ENCODE data around the gene GSG1.

The GSG1 gene

DNA sequence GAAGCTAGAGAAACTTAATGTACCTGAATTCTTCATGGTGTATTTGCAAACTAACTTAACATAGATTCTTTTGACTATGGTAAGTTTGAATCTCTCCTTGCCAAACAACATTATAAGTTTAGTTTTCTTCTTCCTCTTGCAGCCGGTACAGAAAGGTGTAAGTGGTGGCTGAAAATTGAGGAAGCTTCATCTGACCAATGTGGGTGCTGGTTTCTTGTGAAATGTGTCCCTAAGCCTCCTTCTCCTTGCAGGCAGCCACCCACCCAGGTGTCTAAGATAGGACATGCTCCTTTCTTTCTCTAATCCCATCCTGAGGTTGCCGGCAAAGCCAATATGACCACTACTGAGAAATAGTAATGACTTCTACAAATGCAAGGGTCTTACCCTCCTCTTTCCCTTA lies 20.6 kb downstream of the GSG1 start:
- TF ChIP-seq Cebpa-rat (IDR thresholded peaks at IDR 0.05): no peak
- H3K4me1 ChIP-seq: peaks cover 13% of the 10 kb centered on the region
- H3K27ac ChIP-seq: no peak overlapping the region
- no peaks in the 10 kb centered on the region for H3K27me3 ChIP-seq
- no peaks in the 10 kb centered on the region for H4K20me1 ChIP-seq
- H3K36me3 ChIP-seq: peaks cover 47% of the 10 kb centered on the region
- H3K4me2 ChIP-seq: no peak overlapping the region
- no peak overlapping the region for H3K4me3 ChIP-seq
- H3K9me3 ChIP-seq: peaks cover 20% of the 10 kb centered on the region; the same call in 1 of the 2 replicates
- no peak overlapping the region for H3K9ac ChIP-seq

GRCh38 chr12:13080266-13080665 lies 23.2 kb downstream of the GSG1 start:
- Histone ChIP-seq H3K9me3 (peaks cover 20% of the 10 kb centered on the region; the same call in 1 of the 2 replicates), H3K9ac (no peak overlapping the region), H3K27me3 (no peaks in the 10 kb centered on the region), H3K4me2 (no peak overlapping the region), H3K4me1 (no peaks in the 10 kb centered on the region), H3K36me3 (peaks cover 60% of the 10 kb centered on the region), H3K27ac (no peak overlapping the region), H3K4me3 (no peak overlapping the region), H4K20me1 (no peaks in the 10 kb centered on the region)
- no peak for TF ChIP-seq Cebpa-rat (IDR thresholded peaks at IDR 0.05)

GRCh38 chr12:13079440-13079906 lies 24.0 kb downstream of the GSG1 start:
- Histone ChIP-seq H3K36me3 (peaks cover 56% of the 10 kb centered on the region), H3K4me3 (no peak overlapping the region), H3K27me3 (no peaks in the 10 kb centered on the region), H3K9me3 (peaks cover 12% of the 10 kb centered on the region; the same call in 1 of the 2 replicates), H4K20me1 (no peaks in the 10 kb centered on the region), H3K4me1 (no peaks in the 10 kb centered on the region), H3K9ac (no peak overlapping the region), H3K27ac (no peak overlapping the region), H3K4me2 (no peak overlapping the region)
- TF ChIP-seq Cebpa-rat (IDR thresholded peaks at IDR 0.05): no peak

DNA sequence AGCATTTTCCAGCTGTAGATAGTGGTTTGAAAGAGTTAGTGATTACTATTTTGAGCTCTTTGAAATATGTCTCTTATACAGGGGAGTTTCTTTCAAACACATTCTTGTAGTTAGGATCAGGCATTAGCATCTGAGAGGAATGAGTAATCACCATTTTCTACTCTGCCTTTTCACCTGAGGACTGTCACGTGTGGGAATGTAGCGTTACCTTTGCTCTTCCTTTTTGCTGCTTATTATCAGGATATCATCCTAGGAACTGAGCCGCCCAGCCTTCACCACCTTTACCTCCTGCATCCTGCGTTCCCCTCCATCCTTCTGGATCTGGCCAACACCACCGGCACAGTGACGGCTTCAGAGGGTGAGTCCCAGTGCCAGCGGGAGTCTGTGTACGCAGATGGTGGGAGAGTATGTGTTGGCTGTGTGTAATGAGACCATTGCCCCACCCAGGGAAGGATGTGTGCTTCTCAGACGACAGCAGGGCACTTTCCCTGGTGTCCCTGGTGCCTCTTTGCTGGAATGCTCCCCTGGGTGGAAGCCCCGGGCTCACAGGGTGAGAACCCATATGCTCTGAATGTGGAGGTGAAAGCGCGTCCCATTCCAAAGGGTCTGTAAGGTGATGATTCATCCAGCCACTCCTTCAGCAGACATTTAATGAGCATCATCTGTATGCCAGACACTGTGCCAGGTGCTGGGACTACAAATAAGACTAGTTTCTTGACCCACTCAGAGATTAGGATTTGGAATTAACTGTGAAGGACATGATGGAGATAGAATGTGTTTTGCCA lies 27.5 kb downstream of the GSG1 start:
- Histone ChIP-seq H3K36me3 (peaks cover 70% of the 10 kb centered on the region), H3K9me3 (0 out of 2 replicates have a peak, but pooled peaks cover 5% of the 10 kb centered on the region), H3K4me1 (no peaks in the 10 kb centered on the region), H3K27me3 (no peaks in the 10 kb centered on the region), H3K9ac (no peak overlapping the region), H3K4me3 (no peak overlapping the region), H3K27ac (no peak overlapping the region), H3K4me2 (no peak overlapping the region), H4K20me1 (no peaks in the 10 kb centered on the region)
- TF ChIP-seq Cebpa-rat (IDR thresholded peaks at IDR 0.05): no peak

GRCh38 chr12:13075118-13075480 lies 28.4 kb downstream of the GSG1 start:
- Histone ChIP-seq H3K9me3 (0 out of 2 replicates have a peak, but pooled peaks cover 5% of the 10 kb centered on the region), H3K4me3 (no peak overlapping the region), H3K4me1 (no peaks in the 10 kb centered on the region), H3K36me3 (peaks cover 70% of the 10 kb centered on the region), H3K27ac (no peak overlapping the region), H4K20me1 (no peaks in the 10 kb centered on the region), H3K4me2 (no peak overlapping the region), H3K9ac (no peak overlapping the region), H3K27me3 (no peaks in the 10 kb centered on the region)
- TF ChIP-seq Cebpa-rat (IDR thresholded peaks at IDR 0.05): no peak

DNA sequence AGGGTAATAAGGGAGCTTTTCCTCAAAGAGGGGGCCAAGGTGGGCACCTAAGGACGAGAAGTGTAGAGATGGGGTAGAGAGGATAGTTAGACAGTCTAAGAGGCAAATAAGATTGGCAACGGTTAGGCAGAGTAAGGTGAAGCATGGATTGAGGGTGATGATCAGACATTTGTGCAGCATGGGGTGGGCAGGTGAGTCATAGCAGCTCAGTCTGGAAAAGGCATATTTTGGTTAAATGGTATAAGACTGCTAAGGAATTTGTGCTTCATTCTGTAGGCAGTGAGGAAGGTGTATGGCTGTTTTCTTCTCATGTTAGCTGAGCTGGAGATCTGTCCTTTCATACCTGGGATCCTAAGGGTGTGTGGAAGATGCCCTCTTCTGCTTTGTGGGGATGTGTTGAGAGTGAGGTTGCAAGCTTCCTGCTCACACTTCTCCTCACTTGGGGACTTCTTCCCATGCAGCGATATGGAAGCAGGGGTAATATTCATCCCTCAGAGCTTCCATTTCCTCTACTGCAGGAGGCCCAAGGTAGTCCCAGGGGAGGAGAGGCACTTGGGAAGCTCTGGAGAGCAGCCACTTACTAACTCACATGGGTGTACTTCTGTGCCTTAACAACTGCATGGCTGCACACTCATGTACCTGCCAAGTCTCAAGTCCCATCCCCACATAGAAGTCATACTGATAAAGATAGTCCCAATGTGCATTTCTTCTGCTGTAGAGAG lies 28.9 kb downstream of the GSG1 start:
- Histone ChIP-seq H3K27ac (no peak overlapping the region), H3K4me2 (no peak overlapping the region), H3K36me3 (peaks cover 67% of the 10 kb centered on the region), H3K9me3 (0 out of 2 replicates have a peak, but pooled peaks cover 4% of the 10 kb centered on the region), H3K4me3 (no peak overlapping the region), H4K20me1 (no peaks in the 10 kb centered on the region), H3K4me1 (no peaks in the 10 kb centered on the region), H3K27me3 (no peaks in the 10 kb centered on the region), H3K9ac (no peak overlapping the region)
- no peak for TF ChIP-seq Cebpa-rat (IDR thresholded peaks at IDR 0.05)

DNA sequence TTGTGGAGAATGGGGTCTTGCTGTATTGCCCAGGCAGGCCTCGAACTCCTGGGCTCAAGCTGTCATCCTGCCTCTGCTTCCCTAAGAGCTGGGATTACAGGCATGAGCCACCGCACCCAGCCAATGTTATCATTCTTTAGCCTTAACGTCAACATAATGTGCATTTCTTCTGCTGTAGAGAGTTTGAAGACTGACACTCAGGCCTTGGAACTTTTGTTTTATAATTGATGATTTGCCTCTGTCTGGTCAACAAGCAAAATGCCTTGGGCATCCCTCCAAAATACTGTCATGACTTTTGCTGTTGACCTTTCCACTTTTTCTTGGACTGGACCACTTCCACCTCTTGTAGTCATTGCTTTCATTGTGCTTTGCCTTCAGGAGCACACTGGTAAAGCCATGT lies 30.3 kb downstream of the GSG1 start:
- Histone ChIP-seq H3K9ac (no peak overlapping the region), H3K4me3 (no peak overlapping the region), H3K9me3 (no peaks in the 10 kb centered on the region), H3K4me1 (no peaks in the 10 kb centered on the region), H3K36me3 (peaks cover 76% of the 10 kb centered on the region), H4K20me1 (no peaks in the 10 kb centered on the region), H3K27ac (no peak overlapping the region), H3K27me3 (no peaks in the 10 kb centered on the region), H3K4me2 (no peak overlapping the region)
- no peak for TF ChIP-seq Cebpa-rat (IDR thresholded peaks at IDR 0.05)

DNA sequence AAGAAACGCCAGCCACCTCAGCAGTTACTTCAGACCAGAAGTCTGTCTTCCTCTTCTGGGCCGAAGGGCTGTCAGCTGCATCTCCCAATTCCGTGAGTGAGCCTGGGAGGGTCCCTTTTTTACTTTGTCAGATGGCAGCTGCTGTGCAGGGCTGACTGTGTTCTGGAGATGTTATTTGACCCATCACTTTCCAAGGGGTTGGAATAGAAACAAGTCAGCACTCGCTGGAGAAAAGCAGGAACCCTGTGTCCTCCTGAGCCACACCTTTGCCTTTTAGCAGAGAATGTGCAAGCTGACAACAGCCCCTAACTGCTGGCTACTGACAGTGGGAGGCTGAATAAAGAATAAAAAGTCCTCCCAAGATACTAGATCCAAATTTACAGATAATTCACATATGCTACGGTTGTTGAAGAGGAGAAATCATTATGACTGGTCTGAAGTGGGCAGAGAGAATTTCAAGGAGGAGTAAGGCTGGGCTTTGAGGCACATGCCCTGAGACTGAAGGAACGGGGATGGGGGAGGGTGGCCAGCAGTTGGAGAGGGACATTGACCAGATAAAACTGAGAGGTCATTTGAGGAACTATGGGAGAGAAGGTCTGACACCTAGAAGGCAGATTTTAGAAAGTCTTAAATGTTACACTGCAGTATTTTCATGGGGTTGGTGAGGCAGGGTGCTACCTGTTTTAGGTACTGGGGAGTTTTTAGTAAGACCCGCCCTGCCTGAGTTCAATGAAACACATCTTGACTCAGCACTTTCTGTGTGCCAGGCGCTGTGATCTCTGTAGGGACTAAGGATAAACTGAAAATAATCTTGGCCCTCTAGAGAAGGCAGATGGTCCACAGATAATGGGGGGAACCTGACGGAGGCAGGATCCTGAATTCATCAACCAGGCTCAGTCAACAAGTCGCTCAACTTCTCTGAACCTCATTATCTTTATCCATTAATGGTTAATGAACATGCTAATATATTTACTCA lies 31.9 kb downstream of the GSG1 start:
- TF ChIP-seq Cebpa-rat (IDR thresholded peaks at IDR 0.05): no peak
- Histone ChIP-seq H4K20me1 (no peaks in the 10 kb centered on the region), H3K27me3 (no peaks in the 10 kb centered on the region), H3K9me3 (no peaks in the 10 kb centered on the region), H3K27ac (no peak overlapping the region), H3K4me2 (no peak overlapping the region), H3K9ac (no peak overlapping the region), H3K36me3 (peaks cover 88% of the 10 kb centered on the region), H3K4me1 (no peaks in the 10 kb centered on the region), H3K4me3 (no peak overlapping the region)

- Histone ChIP-seq H3K4me3 (no peak overlapping the region), H3K27ac (no peak overlapping the region), H3K9ac (no peak overlapping the region), H3K36me3 (peaks cover 87% of the 10 kb centered on the region), H4K20me1 (no peaks in the 10 kb centered on the region), H3K4me2 (no peak overlapping the region), H3K4me1 (no peaks in the 10 kb centered on the region), H3K9me3 (no peaks in the 10 kb centered on the region), H3K27me3 (no peaks in the 10 kb centered on the region)
- no peak for TF ChIP-seq Cebpa-rat (IDR thresholded peaks at IDR 0.05)
Observed at GRCh38 chr12:13069380-13069779, 34.1 kb downstream of the GSG1 start.

Data from BLaER1 (cell line).